NCI-H460 (cell line): ENCODE measurements around the gene GREM2. TPM values are rescaled to one million over a fixed set of nuclear protein-coding genes. Genes with fewer than 3 reads are reported as not detected.

Experiments
- DNase-seq: peaks from one replicate; pipeline ENCODE4 v3.0.0-alpha.2; 2016; ENCODE audit warnings: low read depth; ENCODE audit errors: extremely low read depth
- total RNA-seq: library from RNA; depleted of rRNA; stranded (reverse); fragments of >200 nt; shearing (Covaris generic); gene quantifications from 2 replicates; pipeline ENCODE4 v1.2.3, GENCODE V29; 2014

GREM2 gene
- total RNA-seq, 1 experiment from 2014 or later = 50.0 TPM

GRCh38 chr1:240567066-240567465 lies 44.9 kb downstream of the GREM2 start:
- no peak for DNase-seq

GRCh38 chr1:240562779-240563178 lies 49.2 kb downstream of the GREM2 start:
- no peak for DNase-seq

DNA sequence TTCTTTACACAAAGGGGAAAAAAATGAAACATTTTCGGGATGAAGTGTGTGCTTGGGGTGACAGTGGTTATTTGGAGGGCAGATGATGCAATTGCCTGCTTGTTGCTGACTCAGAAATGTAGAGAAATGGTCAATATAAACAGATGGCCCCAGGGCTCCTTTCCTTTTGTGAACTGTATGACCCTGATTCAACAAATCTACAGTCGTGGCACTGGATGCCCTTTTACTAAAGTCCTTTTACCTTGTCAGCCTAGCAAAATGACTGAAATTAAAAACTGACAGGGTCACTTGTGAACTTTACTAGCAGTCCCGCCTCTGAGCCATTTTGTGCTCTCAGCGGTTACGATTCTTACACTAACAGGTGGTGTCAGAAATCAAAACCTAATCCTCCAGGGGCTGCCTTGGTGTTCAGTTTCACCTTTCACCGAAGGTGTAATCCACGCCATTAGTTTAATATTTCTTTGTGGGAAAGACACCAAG lies 49.8 kb downstream of the GREM2 start:
- no peak for DNase-seq

GRCh38 chr1:240559781-240560180 lies 52.2 kb downstream of the GREM2 start:
- DNase-seq = no peak

DNA sequence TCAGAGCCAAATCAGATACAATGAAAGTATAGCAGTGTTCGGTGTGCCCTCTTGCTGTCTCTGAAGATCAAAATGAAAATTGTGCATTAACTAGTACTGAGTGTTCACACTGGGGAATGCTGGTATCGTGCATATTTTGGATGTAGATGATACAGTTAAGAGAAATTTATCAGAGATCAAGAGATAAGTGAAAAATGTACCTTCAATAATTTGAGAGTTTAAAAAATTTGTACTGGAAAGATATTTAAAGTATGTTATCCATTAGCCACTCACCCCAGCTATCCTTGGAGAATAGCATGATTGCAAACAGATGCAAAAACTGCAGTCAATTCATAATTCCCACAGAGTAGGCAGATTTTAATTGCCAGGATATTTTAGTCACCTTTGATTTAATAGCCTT lies 56.4 kb downstream of the GREM2 start:
- no peak for DNase-seq

DNA sequence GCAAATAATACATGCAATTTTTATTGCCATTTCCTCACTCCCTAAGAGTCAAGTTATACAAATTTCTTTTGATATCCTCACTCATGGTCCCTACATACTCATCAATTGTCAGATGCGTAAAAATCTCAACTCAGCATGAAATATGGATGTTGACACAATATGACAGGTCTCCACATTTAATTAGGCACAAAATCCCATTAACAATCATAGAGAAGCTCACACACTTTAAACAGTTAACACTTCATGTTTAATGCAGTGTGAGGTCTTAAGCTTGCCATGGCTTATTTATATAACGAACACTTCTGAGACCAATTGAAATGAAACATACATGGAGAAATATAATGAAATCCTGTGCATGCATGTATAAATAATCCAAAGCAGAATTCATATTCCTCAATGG lies 58.6 kb downstream of the GREM2 start:
- no peak for DNase-seq

GRCh38 chr1:240539769-240540414 lies 72.1 kb downstream of the GREM2 start:
- no peak for DNase-seq

- no peak for DNase-seq
Measured at GRCh38 chr1:240538776-240539430, 73.1 kb downstream of the GREM2 start.

DNA sequence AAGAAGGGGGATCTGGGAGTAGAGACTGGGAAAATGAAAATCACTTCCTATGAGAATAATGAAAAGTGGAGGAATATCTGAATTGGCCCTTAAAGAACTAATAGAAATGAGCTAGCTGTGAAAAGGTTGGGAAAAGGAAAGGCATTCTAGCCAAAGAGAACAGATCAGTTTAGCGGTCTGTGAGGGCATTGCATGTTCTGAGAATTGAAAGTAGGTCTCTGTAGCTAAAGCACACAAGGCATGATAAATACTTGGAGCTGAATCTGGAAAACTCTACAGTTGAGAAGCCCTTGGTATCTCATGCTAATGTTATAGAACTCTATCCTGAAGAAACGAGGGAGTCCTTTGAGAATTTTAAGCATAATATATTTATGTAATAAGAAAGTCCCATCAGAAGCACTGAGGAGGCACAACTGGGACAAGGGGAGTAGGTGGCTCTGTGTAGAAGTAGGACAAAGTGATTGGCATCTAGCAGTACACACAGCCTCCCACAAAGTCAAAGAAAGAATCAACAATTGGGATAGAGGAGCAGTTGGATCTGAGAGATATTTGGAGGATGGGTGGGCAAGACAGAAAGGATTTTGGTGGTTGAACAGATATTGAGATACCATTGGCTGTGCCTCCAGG lies 78.7 kb downstream of the GREM2 start:
- no peak for DNase-seq

DNA sequence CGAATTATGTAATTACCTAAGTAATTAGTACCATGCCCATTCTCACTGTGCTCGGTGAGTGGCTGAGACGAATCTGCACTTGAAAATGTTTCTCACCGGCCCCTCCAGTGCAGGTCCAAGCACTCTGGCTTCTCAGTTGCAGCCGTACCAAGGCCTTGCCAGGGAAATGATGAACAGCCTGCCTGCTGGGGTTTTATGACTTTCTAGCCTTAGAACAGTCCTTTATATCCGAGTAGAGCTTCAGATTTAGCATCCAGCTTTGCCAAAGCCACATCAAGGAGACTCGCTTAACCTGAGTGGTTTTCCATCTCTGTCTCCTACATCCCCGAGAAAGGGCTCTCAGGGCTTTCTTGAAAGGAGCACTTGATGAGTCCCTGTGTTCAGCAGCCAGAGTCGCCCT lies 83.4 kb downstream of the GREM2 start:
- DNase-seq = no peak

DNA sequence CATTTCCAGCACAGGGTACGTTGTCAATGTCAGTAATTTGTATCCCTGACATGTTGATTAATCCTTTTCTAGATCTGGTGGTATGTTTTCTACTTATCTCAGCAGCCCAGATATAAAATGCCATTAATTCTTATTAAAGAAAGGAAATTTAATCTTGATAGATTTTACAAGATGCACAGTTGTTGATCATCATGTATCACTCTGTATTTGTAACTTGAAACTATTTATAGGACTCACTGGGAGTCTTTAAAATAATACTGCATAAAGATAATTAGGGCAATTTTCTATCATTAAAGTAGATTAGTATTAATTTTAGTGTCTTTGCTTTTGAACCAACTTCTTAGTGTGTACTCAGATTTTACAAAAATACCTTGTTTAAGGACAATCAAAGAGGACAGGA lies 84.9 kb downstream of the GREM2 start:
- DNase-seq = no peak

DNA sequence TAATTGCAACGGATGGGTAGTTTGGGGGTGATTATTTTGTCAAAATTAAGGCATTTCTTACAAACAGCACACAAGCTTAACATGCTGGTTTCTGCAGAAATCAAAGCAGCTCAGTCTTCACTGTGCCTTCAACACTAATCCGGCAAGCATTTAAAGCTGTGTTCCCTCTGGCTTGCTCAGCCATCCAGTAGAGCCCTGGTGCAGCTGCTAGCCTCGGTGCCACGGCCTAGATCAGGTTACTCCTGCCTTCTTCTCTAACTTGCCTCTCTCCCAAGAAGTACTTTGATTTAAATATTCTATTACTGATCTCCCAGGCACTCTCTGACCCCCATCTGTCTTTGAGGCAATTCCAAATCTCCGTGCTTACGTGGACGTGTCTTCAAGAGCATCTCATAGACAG lies 85.6 kb downstream of the GREM2 start:
- no peak for DNase-seq

DNA sequence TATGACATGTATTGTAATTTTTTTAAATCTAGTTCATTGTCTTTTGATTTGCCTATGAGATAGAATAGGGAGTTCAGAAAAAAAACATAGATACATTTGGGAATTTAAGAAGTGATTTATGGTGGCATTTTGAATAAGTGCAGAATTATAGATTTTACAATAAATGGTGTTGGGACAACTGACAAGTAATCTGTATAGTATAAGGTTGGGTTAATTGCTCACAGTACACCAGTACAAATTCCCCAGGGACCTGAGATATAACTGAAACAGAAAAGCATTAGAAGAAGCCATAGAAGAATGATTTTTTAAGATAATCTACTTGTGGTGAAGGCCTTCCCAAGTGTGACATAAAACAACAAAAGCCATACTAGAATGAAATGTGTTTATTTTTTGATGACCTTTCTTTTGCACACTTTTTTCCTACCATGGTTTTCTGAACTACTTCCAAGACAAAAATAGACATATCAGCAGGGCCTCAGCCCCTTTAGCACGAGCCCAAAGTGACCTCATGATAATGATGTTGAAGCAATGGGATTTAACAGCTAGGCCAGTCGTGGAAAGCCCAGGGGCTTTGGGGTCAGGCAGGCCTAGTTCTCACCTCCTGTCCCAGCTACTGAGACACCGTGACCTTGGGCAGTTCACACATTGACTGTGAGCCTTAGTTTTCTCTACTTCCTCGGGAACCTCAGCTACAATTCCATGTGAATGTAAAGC lies 87.4 kb downstream of the GREM2 start:
- no peak for DNase-seq

GRCh38 chr1:240522122-240522822 lies 89.7 kb downstream of the GREM2 start:
- peak; percentile 36 for DNase-seq

GRCh38 chr1:240517891-240518290 lies 94.1 kb downstream of the GREM2 start:
- no peak for DNase-seq

DNA sequence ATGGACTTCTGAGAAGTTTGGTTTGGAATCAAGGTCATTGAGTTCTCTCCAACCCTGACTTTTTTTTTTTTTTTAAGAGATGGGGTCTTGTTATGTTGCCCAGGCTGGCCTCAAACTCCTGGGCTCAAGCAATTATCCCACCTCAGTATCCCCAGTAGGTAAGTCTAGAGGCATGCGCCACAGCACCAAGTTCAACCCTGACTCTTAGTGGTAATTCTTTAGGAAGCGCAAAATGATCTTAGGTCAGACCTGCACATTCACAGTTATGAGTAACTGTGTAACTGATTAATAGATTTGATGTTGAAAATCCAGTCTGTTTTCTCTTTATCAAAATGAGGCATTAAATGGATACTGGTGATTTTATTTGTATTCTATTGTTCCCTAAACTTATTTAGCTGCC lies 95.9 kb downstream of the GREM2 start:
- no peak for DNase-seq

DNA sequence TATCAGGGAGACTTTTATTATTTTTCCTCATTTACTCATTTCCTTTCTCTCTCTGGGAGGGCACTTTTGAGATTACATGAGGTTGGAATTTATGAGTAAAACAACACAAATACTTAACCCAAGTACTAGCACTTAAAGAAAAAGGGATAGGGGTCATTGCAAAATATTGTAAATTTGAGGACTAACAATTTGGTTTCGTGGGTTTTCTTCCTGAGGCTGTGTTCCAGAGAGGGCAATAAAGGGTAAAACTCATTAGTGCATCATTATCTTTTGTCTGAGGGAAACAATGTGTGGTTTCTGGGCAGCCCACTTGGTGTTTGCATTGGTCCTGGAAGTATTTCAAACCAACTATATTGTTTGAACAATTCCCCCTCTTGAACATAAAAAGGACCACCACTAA lies 96.5 kb downstream of the GREM2 start:
- DNase-seq = no peak

- no peak for DNase-seq
Measured at GRCh38 chr1:240511789-240512188, 100.2 kb downstream of the GREM2 start.

- no peak for DNase-seq
Measured at GRCh38 chr1:240508950-240509349, 103.0 kb downstream of the GREM2 start.

DNA sequence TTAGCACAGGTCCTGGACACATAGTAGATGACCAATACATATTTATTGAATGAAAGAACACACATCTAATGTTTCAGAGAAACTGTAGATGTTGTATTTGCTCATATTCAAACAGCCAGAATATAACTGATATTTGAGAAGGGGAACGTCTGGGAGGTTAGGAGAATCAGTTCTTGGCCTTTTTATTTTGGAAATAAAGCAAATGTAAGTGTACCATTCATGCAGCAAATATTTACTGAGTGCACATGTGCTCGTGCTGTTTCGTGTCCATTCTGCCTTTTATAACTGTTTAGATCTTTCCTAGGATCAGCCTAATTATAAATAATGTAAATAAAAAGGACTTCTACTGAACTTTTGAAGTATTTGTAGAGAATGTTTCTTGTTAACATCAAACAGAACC lies 103.8 kb downstream of the GREM2 start:
- no peak for DNase-seq

GRCh38 chr1:240506176-240506575 lies 105.8 kb downstream of the GREM2 start:
- no peak for DNase-seq
